Activated CD8-positive, alpha-beta memory T cell treated with anti-CD3 and anti-CD28 coated beads, Interleukin-2, amount 50 U/mL, for 48 hours (primary cell): ENCODE measurements around the gene PTPRM.
A peak's percentile ranks its signal among the peaks of the same experiment; 100 is the strongest.
"Not testable (repeated sequence)": the region's sequence is repeated elsewhere in the genome, so short reads cannot be mapped to it uniquely, and the experiment has no call there.

Experiments
- DNase-seq: peaks from one replicate; pipeline ENCODE4 v3.0.0-alpha.2; 2020

PTPRM gene

DNA sequence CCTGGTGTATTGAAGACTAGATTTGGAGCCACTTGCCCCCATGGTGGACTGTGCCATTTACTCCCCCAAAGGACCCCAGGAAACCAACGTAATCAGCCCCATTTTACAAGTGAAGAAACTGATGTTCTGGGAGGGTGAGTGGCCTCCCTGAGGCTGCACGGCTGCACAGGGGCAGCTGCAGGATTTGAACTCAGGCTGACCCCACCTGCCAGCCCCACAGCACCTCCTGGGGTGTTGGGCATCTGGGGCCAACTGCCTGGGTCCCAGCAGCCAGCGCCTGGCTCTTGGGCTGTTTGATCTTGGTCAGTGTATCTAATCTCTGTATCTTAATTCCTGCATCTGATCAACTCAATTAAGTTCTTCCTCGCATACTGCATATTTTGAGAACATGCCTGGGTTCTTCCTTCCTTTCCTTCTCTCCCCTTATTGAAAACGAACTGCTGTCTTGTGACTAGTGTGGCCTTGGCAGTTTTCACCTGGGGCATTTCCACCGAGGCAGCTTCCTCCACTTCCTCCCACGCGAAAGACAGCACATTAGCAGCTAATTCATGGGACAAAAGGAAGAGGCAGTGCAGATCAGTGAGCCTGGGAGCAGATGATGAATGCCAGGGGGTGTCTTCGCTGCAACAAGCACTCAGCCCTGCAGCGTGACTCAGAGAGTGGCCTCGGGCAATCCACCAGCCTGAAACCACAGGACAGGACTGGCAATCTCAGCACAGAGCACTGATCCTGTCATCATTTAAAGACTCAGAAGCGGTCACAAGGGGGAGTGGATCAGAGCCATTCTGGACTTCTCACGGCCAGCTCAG, 858.0 kb downstream of the PTPRM start:
- no peak for DNase-seq

DNA sequence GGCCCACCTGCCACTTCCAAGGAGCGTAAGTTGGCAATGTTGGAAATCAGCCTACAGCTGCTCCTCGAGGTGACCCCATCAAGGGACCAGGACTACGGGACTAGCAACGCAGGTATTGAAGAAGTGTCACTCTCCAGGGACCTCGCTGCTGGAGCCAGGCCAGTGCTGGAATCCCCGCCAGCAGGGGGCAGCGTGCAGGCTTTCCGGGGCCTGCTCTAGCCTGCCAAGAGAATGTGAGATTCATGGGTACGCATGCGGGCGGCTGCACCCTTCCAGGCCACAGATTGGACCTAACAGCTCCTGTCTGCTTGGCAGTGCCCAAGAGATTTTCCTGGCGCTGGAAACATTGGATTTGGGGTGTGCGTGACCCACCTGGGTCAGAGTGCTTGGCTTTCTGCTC, 859.3 kb downstream of the PTPRM start:
- DNase-seq = peak; percentile 68

DNA sequence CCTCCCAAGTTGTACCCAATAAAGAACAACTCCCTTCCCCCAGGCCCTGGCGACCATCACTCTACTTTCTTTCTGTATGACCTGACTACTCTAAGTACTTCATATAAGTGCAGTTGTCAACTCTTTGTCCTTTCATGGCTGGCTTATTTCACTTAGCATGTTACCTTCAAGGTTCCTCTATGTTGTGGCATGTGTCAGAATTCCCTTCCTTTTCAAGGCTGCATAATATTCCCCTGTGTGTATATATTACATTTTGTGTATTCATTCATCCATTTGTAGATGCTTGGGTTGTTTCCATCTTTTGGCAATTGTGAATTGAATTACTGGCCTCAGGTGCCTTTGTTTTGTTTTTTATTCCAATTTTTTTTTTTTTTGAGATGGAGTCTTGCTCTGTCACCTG, 860.2 kb downstream of the PTPRM start:
- no peak for DNase-seq

DNA sequence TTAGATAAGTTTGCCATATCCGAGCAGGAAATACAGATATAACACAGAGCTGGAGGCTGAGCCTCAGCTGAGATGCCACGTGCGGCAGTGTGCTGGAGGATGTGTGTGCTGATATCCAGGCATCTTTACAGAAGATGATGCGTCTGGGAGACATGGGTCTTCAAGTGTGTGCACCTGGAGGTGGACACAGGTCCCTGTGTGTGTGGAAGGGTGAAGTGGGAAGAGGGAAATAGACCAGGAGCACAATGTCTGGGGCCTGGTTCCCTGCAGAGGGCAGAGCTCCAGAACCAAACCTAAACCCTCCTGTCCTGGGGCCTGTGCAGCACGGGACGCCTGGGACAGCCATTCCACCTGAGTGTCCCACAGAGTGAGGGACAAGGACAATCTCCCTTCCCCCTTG, 861.8 kb downstream of the PTPRM start:
- no peak for DNase-seq

DNA sequence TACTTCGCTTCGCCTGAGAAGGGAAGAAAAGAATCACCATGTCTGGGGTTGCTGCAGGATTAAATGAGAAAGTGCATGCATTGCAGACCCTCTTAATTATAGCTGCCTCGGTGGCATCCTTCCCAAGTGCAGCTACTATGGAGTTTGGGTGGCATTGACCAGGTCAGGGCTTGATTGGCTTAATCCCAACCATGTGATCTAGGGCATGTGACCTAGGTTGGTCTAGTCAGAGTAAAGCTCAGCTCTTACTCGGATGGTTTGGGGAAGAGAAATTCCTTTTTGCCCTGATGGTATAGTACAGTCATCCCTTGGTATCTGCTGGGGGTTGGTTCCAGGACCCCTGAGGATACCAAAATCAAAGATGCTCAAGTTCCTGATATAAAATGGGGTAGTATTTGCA, 863.9 kb downstream of the PTPRM start:
- DNase-seq = no peak

DNA sequence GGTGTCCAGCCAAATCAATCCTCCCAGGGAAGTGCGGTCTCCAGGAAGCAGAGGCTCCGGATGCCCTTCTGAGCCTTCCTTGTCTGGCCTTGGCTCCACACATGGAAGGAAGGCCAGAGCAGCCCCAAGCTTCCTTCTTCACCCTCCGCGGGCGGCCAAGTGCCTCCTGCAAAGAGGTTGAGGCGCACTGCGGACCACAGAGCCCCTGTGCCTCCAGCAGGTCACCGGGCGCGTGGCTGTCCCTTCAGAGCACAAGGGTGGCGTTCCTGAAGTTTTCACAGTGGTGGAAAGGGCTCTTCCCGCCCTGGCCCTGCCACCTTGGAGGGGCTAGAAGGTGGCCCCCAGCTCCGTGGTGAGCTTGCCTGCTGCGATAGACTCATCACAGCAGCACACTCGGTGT, 866.2 kb downstream of the PTPRM start:
- no peak for DNase-seq

DNA sequence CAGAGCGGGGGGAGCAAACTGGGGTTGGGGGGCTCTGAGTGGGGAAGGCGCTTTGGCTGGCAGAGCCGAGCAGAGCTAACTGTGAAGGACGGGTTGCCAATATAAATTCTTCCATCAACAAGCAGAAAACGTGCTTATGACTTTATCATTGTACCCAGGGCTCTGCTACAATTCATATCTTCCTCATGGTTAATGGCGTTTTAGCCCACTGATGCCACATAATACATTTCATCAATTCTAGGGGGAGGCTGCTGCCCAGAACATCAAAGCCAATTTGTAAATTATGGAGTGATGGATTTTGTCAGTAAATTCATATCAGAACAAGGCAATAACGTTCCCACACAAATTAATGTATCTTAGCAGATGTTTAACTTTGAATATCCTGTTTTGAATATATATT, 866.7 kb downstream of the PTPRM start:
- DNase-seq = no peak

DNA sequence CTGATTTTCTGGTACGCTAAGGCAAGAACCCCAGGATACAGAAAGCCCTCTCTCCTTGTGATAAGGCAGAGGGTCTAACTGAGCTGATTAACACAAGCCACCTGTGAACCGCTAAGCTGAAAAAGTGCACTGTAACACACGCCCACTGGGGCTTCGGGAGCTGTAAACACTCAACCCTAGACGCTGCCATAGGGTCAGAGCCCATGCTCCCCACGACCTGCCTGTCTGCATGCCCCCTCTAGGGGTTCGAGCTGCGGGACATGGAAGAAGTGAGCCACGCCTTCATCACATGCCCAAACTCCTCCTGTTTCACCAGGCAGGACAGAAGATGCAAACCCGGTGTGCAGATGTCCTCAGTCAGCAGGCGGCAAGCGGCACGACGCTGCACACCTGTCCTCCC, 868.3 kb downstream of the PTPRM start:
- no peak for DNase-seq

DNA sequence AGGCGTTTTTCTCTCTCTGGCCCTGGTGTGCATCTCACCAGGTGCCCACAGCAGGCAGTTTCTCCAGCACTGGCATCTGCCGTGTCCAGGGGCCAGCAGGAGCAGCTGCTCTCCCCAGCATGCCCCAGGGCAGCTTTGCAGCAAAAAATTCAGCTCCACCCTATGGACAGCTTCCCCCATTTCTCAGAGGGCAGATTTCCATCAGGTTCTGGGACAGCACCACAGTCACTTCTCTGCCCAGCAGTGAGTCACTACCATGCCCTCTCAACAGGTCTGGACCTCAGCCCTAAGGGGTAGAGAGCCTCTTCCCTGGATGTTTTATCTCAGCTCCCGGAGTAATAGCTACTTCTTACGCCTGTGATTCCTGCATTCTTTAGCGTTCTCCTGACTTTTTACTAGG, 871.9 kb downstream of the PTPRM start:
- DNase-seq = no peak

DNA sequence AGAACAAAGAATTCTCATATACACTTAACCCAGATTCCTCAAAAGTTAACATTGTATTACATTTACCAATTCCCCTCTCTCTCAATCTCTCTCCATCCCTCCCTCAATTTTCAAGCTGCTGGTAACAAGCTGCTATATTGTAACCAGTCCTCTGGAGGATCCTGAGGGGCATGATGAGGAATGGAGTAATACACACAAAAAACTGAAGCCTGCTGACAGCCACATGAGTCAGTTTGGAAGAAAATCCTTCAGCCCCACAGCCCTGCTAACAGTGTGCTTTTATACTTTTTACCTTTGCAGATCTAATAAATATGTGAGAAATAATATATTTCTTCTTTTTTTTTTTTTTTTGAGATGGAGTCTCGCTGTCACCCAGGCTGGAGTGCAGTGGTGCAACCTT, 876.4 kb downstream of the PTPRM start:
- DNase-seq = no peak

DNA sequence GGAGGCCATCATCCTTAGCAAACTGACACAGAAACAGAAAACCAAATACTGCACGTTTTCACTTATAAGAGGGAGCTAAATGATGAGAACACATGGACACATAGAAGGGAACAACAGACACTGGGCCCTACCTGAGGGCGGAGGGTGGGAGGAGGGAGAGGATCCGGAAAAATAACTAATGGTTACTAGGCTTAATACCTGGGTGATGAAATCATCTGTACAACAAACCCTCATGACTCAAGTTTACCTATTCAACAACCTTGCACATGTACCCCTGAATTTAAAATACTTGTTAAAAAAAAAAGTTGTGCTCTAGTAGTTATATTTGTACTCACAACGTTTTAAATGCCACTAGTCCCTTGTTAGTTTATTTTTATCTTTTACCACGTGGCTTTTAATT, 879.8 kb downstream of the PTPRM start:
- not testable (repeated sequence) for DNase-seq

DNA sequence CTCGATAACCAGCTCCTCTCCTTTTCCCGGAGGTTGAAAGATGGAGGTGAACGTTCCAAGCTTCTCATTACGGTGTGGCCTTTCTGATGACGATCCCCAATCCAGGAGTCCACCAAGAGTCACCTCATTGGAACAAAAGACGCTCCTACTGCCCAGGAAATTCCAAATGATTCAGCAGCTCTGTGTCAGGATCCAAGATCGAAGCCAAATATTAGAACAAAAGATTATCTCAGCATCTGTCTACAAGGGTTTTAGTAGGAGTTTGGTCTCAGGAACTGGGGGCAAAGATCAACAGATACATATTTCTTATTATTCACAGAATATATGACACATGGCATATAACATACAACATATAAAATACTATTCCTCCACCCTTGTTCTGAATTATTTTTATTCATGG, 881.0 kb downstream of the PTPRM start:
- DNase-seq = no peak

DNA sequence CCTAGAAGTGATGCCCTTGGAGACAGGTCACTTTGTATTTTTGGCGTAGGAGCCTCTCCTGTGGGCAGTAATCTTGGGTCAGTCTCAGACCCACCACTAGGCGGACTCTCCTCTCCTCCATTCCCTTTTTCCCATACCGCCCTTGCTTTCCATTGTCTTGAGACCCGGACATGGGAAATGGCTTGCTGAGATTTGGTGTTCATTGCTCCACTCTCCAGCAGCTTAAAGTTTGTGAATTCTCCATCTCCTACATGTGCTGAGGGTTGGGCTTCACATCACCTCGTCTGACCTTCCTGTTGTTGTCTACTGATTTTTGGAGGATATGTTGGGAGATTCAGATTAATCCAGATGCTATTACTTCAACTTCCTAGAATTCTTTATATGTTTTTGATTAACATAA, 882.9 kb downstream of the PTPRM start:
- no peak for DNase-seq

DNA sequence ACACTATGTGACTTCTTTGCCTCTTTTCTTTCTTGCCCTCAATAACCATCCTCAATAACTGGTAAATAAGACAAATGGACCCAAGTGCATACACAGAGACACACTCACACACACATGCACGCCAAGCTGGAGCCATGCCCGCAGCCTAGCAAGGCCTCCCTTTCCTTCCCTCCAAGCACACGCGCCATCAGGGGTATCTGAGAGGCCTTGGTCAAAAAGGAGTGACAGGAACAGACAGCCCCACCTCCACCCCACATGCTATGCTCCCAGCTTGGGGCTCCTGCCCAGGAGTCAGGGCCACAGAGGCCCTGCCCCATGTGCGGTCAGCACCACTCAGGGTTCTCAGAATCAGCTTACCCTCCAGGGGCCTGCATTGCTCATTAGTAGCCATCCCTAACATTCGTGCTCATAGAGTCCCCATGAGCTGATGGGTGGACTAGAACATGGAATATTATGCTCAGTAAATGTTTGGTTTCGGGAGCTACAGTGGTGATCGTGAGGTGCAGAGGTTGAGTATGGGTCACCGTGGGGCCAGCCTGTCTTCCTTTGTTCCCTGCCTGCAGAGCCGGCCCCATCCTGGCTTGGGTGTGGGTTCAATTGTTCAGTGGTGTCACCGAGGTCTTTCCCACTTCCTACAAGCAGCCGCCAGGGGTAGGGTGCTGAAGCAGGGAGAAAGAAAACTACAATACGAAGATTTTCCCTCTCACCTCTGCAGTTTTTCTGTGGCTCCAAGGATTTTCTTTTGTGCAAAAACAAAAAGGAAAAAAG, 884.0 kb downstream of the PTPRM start:
- DNase-seq = no peak

DNA sequence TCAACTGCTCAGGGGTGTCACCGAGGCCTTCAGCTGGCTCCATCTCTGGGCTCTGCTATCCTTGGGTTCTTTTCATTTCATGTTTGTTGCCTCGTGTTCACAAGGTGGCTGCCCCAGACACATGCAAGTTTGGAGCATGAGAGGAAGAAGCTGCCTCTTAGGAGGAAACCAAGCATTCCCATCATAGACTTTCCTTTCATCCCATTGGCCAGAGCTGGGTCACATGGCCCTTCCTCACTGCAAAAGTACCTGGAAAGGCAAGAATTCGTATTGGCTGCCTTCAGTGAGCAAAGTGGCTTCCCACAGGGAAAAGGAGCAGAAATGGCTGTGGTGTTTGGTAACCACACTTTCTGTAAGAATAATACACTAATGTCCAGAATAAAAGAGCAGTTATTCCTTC, 886.4 kb downstream of the PTPRM start:
- DNase-seq = no peak

DNA sequence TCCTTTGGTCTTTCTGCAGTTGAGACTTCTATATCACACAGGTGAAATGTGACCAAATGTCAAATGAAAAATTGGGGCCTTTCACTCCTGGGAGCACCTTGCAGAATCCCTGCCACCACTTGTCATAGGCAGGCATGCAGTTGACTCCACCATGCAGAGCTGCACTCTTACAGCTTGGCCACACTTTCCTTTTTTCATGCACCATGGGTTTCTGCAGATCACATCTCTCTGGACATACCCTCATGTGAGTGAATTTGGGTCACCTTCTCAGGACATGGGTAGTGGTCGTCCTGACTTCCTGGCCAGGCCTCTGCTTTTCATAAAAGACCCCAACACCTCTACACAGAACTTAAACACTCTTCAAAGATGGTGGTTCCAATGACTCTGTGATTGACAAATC, 887.0 kb downstream of the PTPRM start:
- DNase-seq = no peak

DNA sequence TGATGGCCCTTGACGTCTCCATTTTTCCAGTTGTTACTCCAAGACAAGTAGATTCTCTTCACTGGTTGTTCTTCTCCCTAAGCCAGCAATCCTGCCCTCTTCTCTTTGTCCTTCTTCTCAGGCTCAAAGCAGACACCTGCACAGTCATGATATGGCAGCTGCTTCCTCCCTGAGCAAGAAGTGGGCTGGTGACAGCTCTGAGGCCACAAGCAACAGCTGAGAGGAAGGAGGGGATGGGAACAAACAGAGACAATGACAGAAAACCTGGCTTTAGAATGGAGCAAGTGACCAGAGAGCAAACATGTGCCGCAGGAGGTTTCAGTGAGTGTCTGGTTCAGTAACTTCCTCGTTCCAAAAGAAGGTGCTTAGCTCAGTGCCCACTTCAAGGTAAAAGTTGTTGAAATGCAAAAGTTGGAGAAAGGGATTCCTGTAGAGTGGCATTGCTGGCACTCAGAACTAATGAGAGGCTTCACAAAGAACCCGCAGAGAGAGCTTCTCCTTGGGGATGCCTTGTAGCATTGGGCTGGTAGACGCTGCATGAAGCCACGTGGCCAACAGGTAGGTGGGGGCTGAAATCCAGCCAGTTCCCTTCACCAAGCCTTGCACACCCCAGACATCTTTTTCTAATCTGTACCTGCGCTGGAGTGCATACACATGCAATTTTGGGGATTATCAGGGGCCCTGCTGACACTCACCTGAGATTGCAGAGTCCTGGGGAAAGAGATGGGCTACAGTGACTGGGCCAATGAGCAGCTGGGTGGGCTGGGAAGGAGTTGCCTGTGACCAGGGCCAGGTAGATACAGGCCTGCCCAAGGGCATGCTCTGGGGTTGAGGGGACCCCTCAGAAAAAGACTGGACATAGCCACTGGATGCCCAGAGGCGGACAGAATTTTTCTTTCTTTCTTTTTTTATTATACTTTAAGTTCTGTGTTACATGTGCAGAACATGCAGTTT, 888.8 kb downstream of the PTPRM start:
- no peak for DNase-seq
